HepG2 (cell line): ENCODE measurements around the gene GEMIN2. TPM values are rescaled to one million over a fixed set of nuclear protein-coding genes. Genes with fewer than 3 reads are reported as not detected.
A peak's percentile ranks its signal among the peaks of the same experiment; 100 is the strongest.

ENCODE experiments used
- CTCF ChIP-seq: sonication (generic); formaldehyde crosslinking; IDR thresholded peaks from 2 replicates; pipeline ENCODE4 v1.5.0; 2020; ENCODE audit warnings: mild to moderate bottlenecking, missing genetic modification reagents, moderate library complexity
- GABPA ChIP-seq, 2 experiments: IDR thresholded peaks; 2 replicates each; pipeline ENCODE4 v1.6.1; 2011 to 2016; ENCODE audit warnings: low read depth in 2 of 2, low read length in 1 of 2, missing biosample characterization in 1 of 2, missing genetic modification characterization in 1 of 2
- GABPB1 ChIP-seq: IDR thresholded peaks from 2 replicates; pipeline ENCODE4 v1.6.1; 2016; ENCODE audit warnings: mild to moderate bottlenecking, missing genetic modification reagents, moderate library complexity, missing compliant biosample characterization
- HNF4G ChIP-seq, 2 experiments: sonication (generic) in 1 of 2; formaldehyde crosslinking in 1 of 2; IDR thresholded peaks; 2 replicates each; pipeline versions ENCODE4 v1.4.0 to v1.6.1; 2011 to 2020; ENCODE audit warnings: borderline replicate concordance in 2 of 2, low read depth in 2 of 2, mild to moderate bottlenecking in 2 of 2, low read length in 1 of 2, missing genetic modification reagents in 1 of 2, moderate library complexity in 1 of 2
- HNRNPUL1 ChIP-seq: fragments of 200-400 bp; formaldehyde crosslinking; IDR thresholded peaks from 2 replicates; pipeline ENCODE4 v1.6.1; 2017; ENCODE audit warnings: low read depth, mild to moderate bottlenecking, low read length, moderate library complexity
- NKX3-1 ChIP-seq: sonication (generic); formaldehyde crosslinking; IDR thresholded peaks from 2 replicates; pipeline ENCODE4 v1.5.0; 2020; ENCODE audit warnings: missing genetic modification reagents
- PAF1 ChIP-seq: IDR thresholded peaks from 2 replicates; pipeline ENCODE4 v1.6.1; 2016; ENCODE audit warnings: missing genetic modification reagents, missing compliant biosample characterization
- PLRG1 ChIP-seq: fragments of 450-650 bp; conservative IDR thresholded peaks from 2 replicates; pipeline ENCODE4 v1.6.1; 2016
- RXRB ChIP-seq: IDR thresholded peaks from 2 replicates; pipeline ENCODE4 v1.6.1; 2016; ENCODE audit warnings: borderline replicate concordance, missing genetic modification reagents, missing compliant biosample characterization
- SP140L ChIP-seq: sonication (generic); formaldehyde crosslinking; IDR thresholded peaks from 2 replicates; pipeline ENCODE4 v1.4.0; 2020; ENCODE audit warnings: missing genetic modification reagents, borderline replicate concordance
- ZNF3 ChIP-seq: IDR thresholded peaks from 2 replicates; pipeline ENCODE4 v1.7.0; 2017; ENCODE audit warnings: inconsistent platforms
- ZNF501 ChIP-seq: sonication (generic); formaldehyde crosslinking; IDR thresholded peaks from 2 replicates; pipeline ENCODE4 v1.5.1; 2020; ENCODE audit warnings: mild to moderate bottlenecking, moderate library complexity, missing genetic modification reagents
- ZNF512B ChIP-seq: sonication (generic); formaldehyde crosslinking; IDR thresholded peaks from 2 replicates; pipeline ENCODE4 v1.5.1; 2020; ENCODE audit warnings: missing genetic modification reagents, mild to moderate bottlenecking, borderline replicate concordance
- ZNF572 ChIP-seq: sonication (generic); formaldehyde crosslinking; IDR thresholded peaks from 2 replicates; pipeline ENCODE4 v1.5.1; 2020; ENCODE audit warnings: mild to moderate bottlenecking, missing genetic modification reagents
- ZNF674 ChIP-seq: sonication (generic); formaldehyde crosslinking; IDR thresholded peaks from 2 replicates; pipeline ENCODE4 v1.5.0; 2020; ENCODE audit warnings: low read depth, mild to moderate bottlenecking, missing genetic modification reagents
- ZSCAN12 ChIP-seq: sonication (generic); formaldehyde crosslinking; IDR thresholded peaks from 2 replicates; pipeline ENCODE4 v1.9.0; 2021; ENCODE audit warnings: mild to moderate bottlenecking, missing genetic modification reagents
- polyA plus RNA-seq, 8 experiments: library from polyadenylated mRNA; depleted of rRNA in 3 of 8; stranded (reverse) in 7 of 8; unstranded in 1 of 8; fragments of >200 nt; fragmentation: Illumina TruSeq in 4 of 8; extraction: Trizol in 4 of 8; gene quantifications; 2 replicates each; pipeline versions ENCODE4 v1.2.1 to v1.2.3, GENCODE V29; 2011 to 2016; ENCODE audit warnings: low read depth in 4 of 8, missing spikeins in 1 of 8, mixed read lengths in 1 of 8; ENCODE audit not compliant: insufficient read depth in 1 of 8
- total RNA-seq, 5 experiments: library from RNA; depleted of rRNA; stranded (reverse); fragments of >200 nt; fragmentation: Illumina TruSeq; extraction: Trizol; gene quantifications; 2 replicates each; pipeline ENCODE4 v1.2.3, GENCODE V29; 2016; ENCODE audit warnings: low read depth in 1 of 5
- TF ChIP-seq, protein P1 (sequence below): sonication (generic); formaldehyde crosslinking; IDR thresholded peaks from 2 replicates; pipeline ENCODE4 v1.8.0; 2022; ENCODE audit warnings: missing genetic modification reagents, mild to moderate bottlenecking, inconsistent platforms, borderline replicate concordance
- TF ChIP-seq, protein P2 (sequence below), 2 experiments: sonication (generic) in 1 of 2; formaldehyde crosslinking in 1 of 2; IDR thresholded peaks; 2 replicates each; pipeline versions ENCODE4 v1.5.1 to v1.6.1; 2011 to 2020; ENCODE audit warnings: borderline replicate concordance in 1 of 2, low read depth in 1 of 2, low read length in 1 of 2, mild to moderate bottlenecking in 1 of 2, missing genetic modification reagents in 1 of 2, moderate library complexity in 1 of 2
- TF ChIP-seq, protein P3 (sequence below): sonication (generic); formaldehyde crosslinking; IDR thresholded peaks from 2 replicates; pipeline ENCODE4 v1.4.0; 2020; ENCODE audit warnings: mild to moderate bottlenecking, missing genetic modification reagents

GEMIN2 gene
- total and polyA plus RNA-seq, 2 of the 13 experiments (the other 11 are each of a cell fraction or from before 2014, with no cell fraction given): 54.8 to 110 TPM

GRCh38 chr14:39097159-39097558, 17.0 kb upstream of the GEMIN2 start (continued):
- TF ChIP-seq PAF1 (CRISPR knock-in tag) (no peak), HNRNPUL1 (no peak), ZNF674 (CRISPR knock-in tag) (no peak), SP140L (CRISPR knock-in tag) (no peak), GABPA (IDR thresholded peaks at IDR 0.05; ENCODE audit: low read depth, low read length) (no peak), GABPA (CRISPR knock-in tag; IDR thresholded peaks at IDR 0.05; ENCODE audit: low read depth) (peak; percentile 74), ZNF501 (no peak), CTCF (no peak), GABPB1 (CRISPR knock-in tag) (peak; percentile 25; the same call in 1 of the 2 replicates), HNF4G (IDR thresholded peaks at IDR 0.05; ENCODE audit: borderline replicate concordance, low read depth, low read length) (peak; percentile 75), HNF4G (CRISPR knock-in tag; IDR thresholded peaks at IDR 0.05; ENCODE audit: borderline replicate concordance, low read depth) (no peak), RXRB (peak; percentile 70; the same call in 1 of the 2 replicates), ZNF512B (no peak), PLRG1 (no peak), ZSCAN12 (CRISPR knock-in tag) (no peak), NKX3-1 (CRISPR knock-in tag) (no peak), ZNF3 (CRISPR knock-in tag) (no peak), ZNF572 (CRISPR knock-in tag) (no peak)
- TF ChIP-seq, protein P1, sequence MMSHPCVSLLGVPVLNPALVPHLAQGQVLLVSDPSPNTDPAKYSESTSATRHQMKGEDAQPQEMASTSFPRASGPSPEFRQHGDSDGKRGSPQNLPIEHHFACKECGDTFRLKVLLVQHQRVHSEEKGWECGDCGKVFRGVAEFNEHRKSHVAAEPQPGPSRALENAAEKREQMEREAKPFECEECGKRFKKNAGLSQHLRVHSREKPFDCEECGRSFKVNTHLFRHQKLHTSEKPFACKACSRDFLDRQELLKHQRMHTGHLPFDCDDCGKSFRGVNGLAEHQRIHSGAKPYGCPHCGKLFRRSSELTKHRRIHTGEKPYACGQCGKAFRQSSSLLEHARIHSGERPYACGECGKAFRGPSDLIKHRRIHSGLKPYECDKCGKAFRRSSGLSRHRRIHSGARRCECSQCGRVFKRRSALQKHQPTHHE (CRISPR knock-in tag): no peak
- TF ChIP-seq, protein P2, sequence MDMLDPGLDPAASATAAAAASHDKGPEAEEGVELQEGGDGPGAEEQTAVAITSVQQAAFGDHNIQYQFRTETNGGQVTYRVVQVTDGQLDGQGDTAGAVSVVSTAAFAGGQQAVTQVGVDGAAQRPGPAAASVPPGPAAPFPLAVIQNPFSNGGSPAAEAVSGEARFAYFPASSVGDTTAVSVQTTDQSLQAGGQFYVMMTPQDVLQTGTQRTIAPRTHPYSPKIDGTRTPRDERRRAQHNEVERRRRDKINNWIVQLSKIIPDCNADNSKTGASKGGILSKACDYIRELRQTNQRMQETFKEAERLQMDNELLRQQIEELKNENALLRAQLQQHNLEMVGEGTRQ (IDR thresholded peaks at IDR 0.05; ENCODE audit: low read depth, low read length): no peak
- TF ChIP-seq, protein P2 (CRISPR knock-in tag; IDR thresholded peaks at IDR 0.05; ENCODE audit: borderline replicate concordance): no peak
- TF ChIP-seq, protein P3, sequence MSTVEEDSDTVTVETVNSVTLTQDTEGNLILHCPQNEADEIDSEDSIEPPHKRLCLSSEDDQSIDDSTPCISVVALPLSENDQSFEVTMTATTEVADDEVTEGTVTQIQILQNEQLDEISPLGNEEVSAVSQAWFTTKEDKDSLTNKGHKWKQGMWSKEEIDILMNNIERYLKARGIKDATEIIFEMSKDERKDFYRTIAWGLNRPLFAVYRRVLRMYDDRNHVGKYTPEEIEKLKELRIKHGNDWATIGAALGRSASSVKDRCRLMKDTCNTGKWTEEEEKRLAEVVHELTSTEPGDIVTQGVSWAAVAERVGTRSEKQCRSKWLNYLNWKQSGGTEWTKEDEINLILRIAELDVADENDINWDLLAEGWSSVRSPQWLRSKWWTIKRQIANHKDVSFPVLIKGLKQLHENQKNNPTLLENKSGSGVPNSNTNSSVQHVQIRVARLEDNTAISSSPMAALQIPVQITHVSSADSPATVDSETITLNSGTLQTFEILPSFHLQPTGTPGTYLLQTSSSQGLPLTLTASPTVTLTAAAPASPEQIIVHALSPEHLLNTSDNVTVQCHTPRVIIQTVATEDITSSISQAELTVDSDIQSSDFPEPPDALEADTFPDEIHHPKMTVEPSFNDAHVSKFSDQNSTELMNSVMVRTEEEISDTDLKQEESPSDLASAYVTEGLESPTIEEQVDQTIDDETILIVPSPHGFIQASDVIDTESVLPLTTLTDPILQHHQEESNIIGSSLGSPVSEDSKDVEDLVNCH (CRISPR knock-in tag): no peak
